ENCODE data around the gene PPFIBP1.

Gene PPFIBP1

GRCh38 chr12:27571463-27571862 lies 47.5 kb downstream of the PPFIBP1 start:
- H3K27me3 ChIP-seq (ENCODE audit: insufficient read depth, poor library complexity, severe bottlenecking), result no peaks in the 10 kb centered on the region
- TF ChIP-seq GABPA (IDR thresholded peaks at IDR 0.05; ENCODE audit: low read depth), result no peak
- H3K4me3 ChIP-seq (replicated peaks; ENCODE audit: insufficient read depth, low read length), result no peak overlapping the region
- no peak overlapping the region for H3K27ac ChIP-seq (replicated peaks)
- no peak for DNase-seq (ENCODE audit: low read depth in 1 of 2, low spot score in 1 of 2)

GRCh38 chr12:27572486-27573255 lies 48.7 kb downstream of the PPFIBP1 start:
- no peaks in the 10 kb centered on the region for H3K27me3 ChIP-seq (ENCODE audit: insufficient read depth, poor library complexity, severe bottlenecking)
- TF ChIP-seq GABPA (IDR thresholded peaks at IDR 0.05; ENCODE audit: low read depth), result no peak
- no peak for TF ChIP-seq SPI1 (IDR thresholded peaks at IDR 0.05; ENCODE audit: borderline replicate concordance, low read depth)
- TF ChIP-seq CTCF (IDR thresholded peaks at IDR 0.05; ENCODE audit: insufficient read depth, low read length), result no peak
- no peak for TF ChIP-seq POLR2AphosphoS5 (IDR thresholded peaks at IDR 0.05; ENCODE audit: low read depth)
- TF ChIP-seq REST (IDR thresholded peaks at IDR 0.05; ENCODE audit: insufficient replicate concordance, low read depth), result no peak
- H3K4me3 ChIP-seq (replicated peaks; ENCODE audit: insufficient read depth, low read length), result no peak overlapping the region
- DNase-seq (ENCODE audit: low read depth in 1 of 2, low spot score in 1 of 2), result no peak
- no peak overlapping the region for H3K27ac ChIP-seq (replicated peaks)

- Histone ChIP-seq H3K27ac (replicated peaks) (no peak overlapping the region), H3K27me3 (ENCODE audit: insufficient read depth, poor library complexity, severe bottlenecking) (no peaks in the 10 kb centered on the region), H3K4me3 (replicated peaks; ENCODE audit: insufficient read depth, low read length) (no peak overlapping the region)
- DNase-seq (ENCODE audit: low read depth in 1 of 2, low spot score in 1 of 2), result no peak
- TF ChIP-seq GABPA (IDR thresholded peaks at IDR 0.05; ENCODE audit: low read depth), result no peak
- no peak for TF ChIP-seq POLR2AphosphoS5 (IDR thresholded peaks at IDR 0.05; ENCODE audit: low read depth)
- no peak for TF ChIP-seq REST (IDR thresholded peaks at IDR 0.05; ENCODE audit: insufficient replicate concordance, low read depth)
- no peak for TF ChIP-seq SPI1 (IDR thresholded peaks at IDR 0.05; ENCODE audit: borderline replicate concordance, low read depth)
- no peak for TF ChIP-seq CTCF (IDR thresholded peaks at IDR 0.05; ENCODE audit: insufficient read depth, low read length)
These were observed 50.0 kb downstream of the PPFIBP1 start for GRCh38 chr12:27573972-27574371.

GRCh38 chr12:27575090-27575761 lies 51.2 kb downstream of the PPFIBP1 start:
- TF ChIP-seq POLR2AphosphoS5 (IDR thresholded peaks at IDR 0.05; ENCODE audit: low read depth) (no peak), CTCF (IDR thresholded peaks at IDR 0.05; ENCODE audit: insufficient read depth, low read length) (no peak), SPI1 (IDR thresholded peaks at IDR 0.05; ENCODE audit: borderline replicate concordance, low read depth) (no peak), GABPA (IDR thresholded peaks at IDR 0.05; ENCODE audit: low read depth) (no peak), REST (IDR thresholded peaks at IDR 0.05; ENCODE audit: insufficient replicate concordance, low read depth) (no peak)
- DNase-seq (ENCODE audit: low read depth in 1 of 2, low spot score in 1 of 2), result no peak
- H3K4me3 ChIP-seq (replicated peaks; ENCODE audit: insufficient read depth, low read length), result no peak overlapping the region
- no peaks in the 10 kb centered on the region for H3K27me3 ChIP-seq (ENCODE audit: insufficient read depth, poor library complexity, severe bottlenecking)
- H3K27ac ChIP-seq (replicated peaks), result no peak overlapping the region
